Activated CD8-positive, alpha-beta T cell treated with anti-CD3 and anti-CD28 coated beads for 36 hours (primary cell): ENCODE results near the gene GNG7. TPM values are rescaled to one million over a fixed set of nuclear protein-coding genes. Genes with fewer than 3 reads are reported as not detected.

ENCODE experiments used
- ATAC-seq: fragments of 200-7000 bp; cut with Tn5 transposase; one replicate; pipeline ENCODE4 v1.10.0; 2021; ENCODE audit warnings: mild to moderate bottlenecking, moderate library complexity
- CTCF ChIA-PET: fragments of 350-600 bp; sonication (Branson Sonifier 250); formaldehyde crosslinking; loops from one replicate; lab custom pipeline; 2021; ENCODE audit warnings: antibody characterized with exemption; lab: Charles Lee
- POLR2A ChIA-PET: fragments of 350-600 bp; sonication (Branson Sonifier 250); formaldehyde crosslinking; loops from one replicate; lab custom pipeline; 2021; ENCODE audit warnings: antibody characterized with exemption; lab: Charles Lee
- DNase-seq: peaks from one replicate; pipeline ENCODE4 v3.0.0-alpha.2; 2020
- H3K27ac Mint-ChIP-seq: one replicate; pipeline ENCODE4 v1.8.0; 2021; ENCODE audit warnings: mild to moderate bottlenecking, mixed read lengths
- H3K27me3 Mint-ChIP-seq: one replicate; pipeline ENCODE4 v1.8.0; 2021; ENCODE audit warnings: mixed read lengths
- H3K36me3 Mint-ChIP-seq: one replicate; pipeline ENCODE4 v1.8.0; 2021; ENCODE audit warnings: low read depth, mixed read lengths
- H3K4me1 Mint-ChIP-seq: one replicate; pipeline ENCODE4 v1.8.0; 2021; ENCODE audit warnings: low read depth, mixed read lengths
- H3K4me3 Mint-ChIP-seq: one replicate; pipeline ENCODE4 v1.8.0; 2021; ENCODE audit warnings: mild to moderate bottlenecking, moderate library complexity, mixed read lengths
- H3K9me3 Mint-ChIP-seq: one replicate; pipeline ENCODE4 v1.8.0; 2021; ENCODE audit warnings: mixed read lengths
- intact Hi-C: fragments of 100-400 bp; cut with micrococcal nuclease; formaldehyde crosslinking; loops from one replicate; pipeline ENCODE4 v1.10.0; 2022
- total RNA-seq, 2 experiments: library from RNA; stranded (reverse); gene quantifications; one replicate each; pipeline ENCODE4 v1.2.3, GENCODE V29; 2021
- TF ChIP-seq, protein P1 (sequence below): fragments of 200-600 bp; IDR thresholded peaks from one replicate; pipeline ENCODE4 v1.8.0; 2022; ENCODE audit warnings: antibody characterized with exemption, mild to moderate bottlenecking

Gene GNG7
- total RNA-seq, 2 experiments from 2014 or later: 0.27 to 0.32 TPM

DNA sequence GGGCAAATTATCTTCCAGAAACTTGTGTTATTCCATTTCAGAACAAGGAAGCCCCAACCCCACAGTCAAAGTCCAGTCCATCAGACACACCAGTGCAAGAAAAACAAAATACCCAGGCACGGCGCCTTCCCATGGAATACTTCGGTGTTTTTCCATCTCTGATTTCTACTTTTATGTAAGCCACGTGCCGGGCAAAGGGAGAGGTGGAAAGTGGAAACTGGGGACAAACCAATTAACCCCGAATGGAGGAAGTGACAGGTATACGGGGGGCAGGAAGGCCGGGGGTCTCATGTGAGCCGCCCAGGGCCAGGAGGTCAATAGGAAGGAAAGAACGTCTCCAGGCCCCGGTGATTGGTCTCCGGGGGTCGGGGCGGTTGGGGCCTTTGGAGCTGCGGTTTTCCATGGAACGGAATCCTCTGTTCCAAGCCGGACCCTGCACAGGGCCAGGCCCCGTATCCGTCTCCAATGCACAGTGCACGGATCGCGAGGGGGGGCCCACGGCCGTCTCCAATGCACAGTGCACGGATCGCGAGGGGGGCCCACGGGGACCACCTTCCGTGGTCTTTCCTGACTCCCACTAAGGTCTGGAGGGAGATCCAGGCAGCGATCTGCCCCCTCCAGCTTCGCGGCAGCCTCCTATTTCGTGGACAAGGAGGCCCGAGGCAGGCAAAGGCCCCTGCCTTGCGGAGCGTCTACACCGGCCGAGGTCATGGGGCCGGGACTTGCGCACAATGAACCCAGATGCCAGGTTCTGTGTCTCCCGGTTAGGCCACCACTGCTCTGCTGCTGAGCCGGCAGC is 146.9 kb downstream of the GNG7 start:
- Mint-ChIP-seq H3K27ac (no peak overlapping the region), H3K27me3 (no peaks in the 10 kb centered on the region)
- POLR2A ChIA-PET: interaction anchor here (2.5 to 3.9 kb wide), 2 partner anchors 78 to 79 kb away, joined by 13 to 37 read pairs; partner anchors contain the start of gene GADD45B

DNA sequence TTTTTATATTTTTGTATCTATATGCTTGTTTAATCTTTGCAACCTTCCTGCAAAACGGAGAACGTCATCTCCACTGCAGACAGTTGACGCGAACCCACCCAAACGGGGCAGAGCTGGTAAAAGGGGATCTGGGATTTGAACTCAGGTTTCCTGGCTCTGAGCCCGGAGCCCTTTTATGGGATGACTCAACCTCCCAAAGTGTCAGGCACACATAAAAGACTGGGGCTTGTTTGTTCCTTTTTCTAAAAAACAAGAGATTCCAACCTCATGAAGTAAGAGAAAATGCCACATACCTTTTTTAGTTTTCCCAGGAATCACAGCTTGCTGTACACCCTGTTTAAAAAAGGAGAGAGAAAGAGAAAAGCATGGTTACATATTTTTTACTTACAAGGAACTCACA is 147.6 kb downstream of the GNG7 start:
- Mint-ChIP-seq H3K27ac (no peak overlapping the region), H3K36me3 (no peaks in the 10 kb centered on the region), H3K9me3 (no peaks in the 10 kb centered on the region), H3K4me1 (peaks cover 34% of the 10 kb centered on the region), H3K27me3 (no peaks in the 10 kb centered on the region), H3K4me3 (no peak overlapping the region)
- intact Hi-C loops: loop anchor here (5.0 kb wide), 1 partner anchor 78 kb away; the partner anchor contains the start of gene GADD45B
- ATAC-seq (no peak), DNase-seq (no peak)
- POLR2A ChIA-PET: interaction anchor here (3.9 kb wide), 1 partner anchor 78 kb away, joined by 37 read pairs; the partner anchor contains the start of gene GADD45B
- CTCF ChIA-PET: interaction anchor here (0.8 to 1.5 kb wide), 2 partner anchors 44 to 56 kb away, joined by 3 to 5 read pairs; no protein-coding TSS in a partner anchor
- TF ChIP-seq, protein P1, sequence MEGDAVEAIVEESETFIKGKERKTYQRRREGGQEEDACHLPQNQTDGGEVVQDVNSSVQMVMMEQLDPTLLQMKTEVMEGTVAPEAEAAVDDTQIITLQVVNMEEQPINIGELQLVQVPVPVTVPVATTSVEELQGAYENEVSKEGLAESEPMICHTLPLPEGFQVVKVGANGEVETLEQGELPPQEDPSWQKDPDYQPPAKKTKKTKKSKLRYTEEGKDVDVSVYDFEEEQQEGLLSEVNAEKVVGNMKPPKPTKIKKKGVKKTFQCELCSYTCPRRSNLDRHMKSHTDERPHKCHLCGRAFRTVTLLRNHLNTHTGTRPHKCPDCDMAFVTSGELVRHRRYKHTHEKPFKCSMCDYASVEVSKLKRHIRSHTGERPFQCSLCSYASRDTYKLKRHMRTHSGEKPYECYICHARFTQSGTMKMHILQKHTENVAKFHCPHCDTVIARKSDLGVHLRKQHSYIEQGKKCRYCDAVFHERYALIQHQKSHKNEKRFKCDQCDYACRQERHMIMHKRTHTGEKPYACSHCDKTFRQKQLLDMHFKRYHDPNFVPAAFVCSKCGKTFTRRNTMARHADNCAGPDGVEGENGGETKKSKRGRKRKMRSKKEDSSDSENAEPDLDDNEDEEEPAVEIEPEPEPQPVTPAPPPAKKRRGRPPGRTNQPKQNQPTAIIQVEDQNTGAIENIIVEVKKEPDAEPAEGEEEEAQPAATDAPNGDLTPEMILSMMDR: no peak

More for the DNA sequence above, 146.9 kb downstream of the GNG7 start:
- CTCF ChIA-PET: interaction anchor here (1.5 kb wide), 1 partner anchor 56 kb away, joined by 5 read pairs; no protein-coding TSS in a partner anchor
- DNase-seq: no peak
- H3K36me3 Mint-ChIP-seq: no peaks in the 10 kb centered on the region
- intact Hi-C loops: no loop called here
- ATAC-seq: no peak
- peaks cover 31% of the 10 kb centered on the region for H3K4me1 Mint-ChIP-seq
- no peak overlapping the region for H3K4me3 Mint-ChIP-seq
- no peaks in the 10 kb centered on the region for H3K9me3 Mint-ChIP-seq
- TF ChIP-seq, protein P1: no peak

DNA sequence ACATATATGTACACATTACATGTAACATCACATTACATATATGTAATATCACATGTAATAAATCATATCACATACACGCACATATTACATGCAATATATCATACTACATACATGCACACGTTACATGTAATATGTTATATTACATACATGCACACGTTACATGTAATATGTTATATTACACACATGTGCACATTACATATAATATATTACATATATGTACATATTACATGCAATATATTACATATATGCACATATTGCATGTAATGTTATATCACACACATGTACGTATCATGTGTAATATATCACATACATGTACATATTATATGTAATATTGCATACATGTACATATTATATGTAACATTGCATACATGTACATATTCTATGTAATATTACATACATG is 149.0 kb downstream of the GNG7 start:
- intact Hi-C loops: loop anchor here (5.0 kb wide), 1 partner anchor 76 kb away; the partner anchor contains the start of gene GADD45B
- Mint-ChIP-seq H3K4me1 (peaks cover 34% of the 10 kb centered on the region), H3K27ac (no peak overlapping the region), H3K4me3 (no peak overlapping the region), H3K9me3 (peaks cover 2% of the 10 kb centered on the region), H3K27me3 (no peaks in the 10 kb centered on the region), H3K36me3 (peaks cover 5% of the 10 kb centered on the region)
- ChIA-PET CTCF (interaction anchor here (0.8 to 1.8 kb wide), 9 partner anchors 8 to 83 kb away, joined by 3 to 7 read pairs (median 4); no protein-coding TSS in a partner anchor), POLR2A (interaction anchor here (0.9 to 3.9 kb wide), 4 partner anchors 8 to 84 kb away, joined by 3 to 37 read pairs (median 10); partner anchors contain the start of gene GADD45B)
- TF ChIP-seq, protein P1: no peak
- no peak for DNase-seq
- ATAC-seq: peak; percentile 34

DNA sequence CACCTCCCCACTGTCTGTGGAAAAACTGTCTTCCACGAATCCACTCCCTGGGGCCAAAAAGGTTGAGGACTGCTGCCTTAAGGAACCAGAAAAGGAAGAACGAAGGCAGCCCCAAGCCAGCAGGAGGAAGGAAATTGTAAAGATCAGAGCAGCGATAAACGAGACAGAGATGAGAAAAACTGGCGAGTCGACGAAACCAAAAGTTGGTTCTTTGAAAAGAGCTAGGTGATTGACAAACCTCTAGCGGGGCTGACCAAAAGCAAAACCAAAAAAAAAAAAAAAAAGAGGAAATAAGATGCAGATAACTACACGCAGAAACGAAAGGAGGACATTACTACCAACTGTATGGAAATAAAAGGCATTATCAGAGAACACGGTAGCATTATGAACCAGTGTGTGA is 149.6 kb downstream of the GNG7 start:
- H3K4me1 Mint-ChIP-seq: peaks cover 31% of the 10 kb centered on the region
- TF ChIP-seq, protein P1: no peak
- DNase-seq (peak; percentile 76), ATAC-seq (peak; percentile 87)
- peak overlapping the region; percentile 83 for H3K27ac Mint-ChIP-seq
- H3K36me3 Mint-ChIP-seq: peaks cover 5% of the 10 kb centered on the region
- no peaks in the 10 kb centered on the region for H3K27me3 Mint-ChIP-seq
- peak overlapping the region; percentile 59 for H3K4me3 Mint-ChIP-seq
- ChIA-PET POLR2A (interaction anchor here (0.9 to 3.9 kb wide), 4 partner anchors 9 to 83 kb away, joined by 3 to 37 read pairs (median 10); partner anchors contain the start of gene GADD45B), CTCF (interaction anchor here (0.8 to 1.8 kb wide), 11 partner anchors 9 to 84 kb away, joined by 3 to 7 read pairs (median 4); no protein-coding TSS in a partner anchor)
- H3K9me3 Mint-ChIP-seq: peaks cover 2% of the 10 kb centered on the region
- intact Hi-C loops: loop anchor here (5.0 kb wide), 1 partner anchor 76 kb away; the partner anchor contains the start of gene GADD45B
